Trophoblast cell (in vitro differentiated cells and primary cell): ENCODE measurements around the gene FRMD4A.
"Not testable (repeated sequence)": the region's sequence is repeated elsewhere in the genome, so short reads cannot be mapped to it uniquely, and the experiment has no call there.

ENCODE experiments used
- DNase-seq, 2 donors: peaks; one replicate each; pipeline ENCODE4 v3.0.0-alpha.2; 2016
- H2AFZ ChIP-seq: 2 replicates; pipeline ENCODE4 v1.6.1; 2013; ENCODE audit warnings: low read length, moderate library complexity, mild to moderate bottlenecking; ENCODE audit not compliant: insufficient read depth, poor library complexity
- H2AK5ac ChIP-seq: 2 replicates; pipeline ENCODE4 v1.6.1; 2013; ENCODE audit warnings: mild to moderate bottlenecking, low read length
- H2BK120ac ChIP-seq: 2 replicates; pipeline ENCODE4 v1.6.1; 2013; ENCODE audit warnings: low read length, mild to moderate bottlenecking, moderate library complexity; ENCODE audit not compliant: insufficient read depth, poor library complexity
- H2BK12ac ChIP-seq: 2 replicates; pipeline ENCODE4 v1.6.1; 2013; ENCODE audit warnings: mild to moderate bottlenecking, low read length, moderate library complexity
- H2BK5ac ChIP-seq: 2 replicates; pipeline ENCODE4 v1.6.1; 2013; ENCODE audit warnings: low read length, low read depth, moderate library complexity, mild to moderate bottlenecking; ENCODE audit not compliant: poor library complexity
- H3K14ac ChIP-seq: 2 replicates; pipeline ENCODE4 v1.6.1; 2013; ENCODE audit warnings: mild to moderate bottlenecking, low read length
- H3K18ac ChIP-seq: 2 replicates; pipeline ENCODE4 v1.6.1; 2013; ENCODE audit warnings: mild to moderate bottlenecking, low read length
- H3K23ac ChIP-seq: 2 replicates; pipeline ENCODE4 v1.6.1; 2013; ENCODE audit warnings: low read length
- H3K27ac ChIP-seq: 2 replicates; pipeline ENCODE4 v1.5.1; 2013; ENCODE audit warnings: low read depth, mild to moderate bottlenecking, inconsistent platforms, low read length, moderate library complexity
- H3K27me3 ChIP-seq: 2 replicates; pipeline ENCODE4 v1.6.1; 2013; ENCODE audit warnings: inconsistent platforms, mild to moderate bottlenecking, low read length, moderate library complexity; ENCODE audit not compliant: insufficient read depth
- H3K36me3 ChIP-seq, 2 experiments: 1 replicate in 1 of 2; 2 replicates in 1 of 2; pipeline ENCODE4 v1.6.1; 2013; ENCODE audit warnings: low read length in 2 of 2, mild to moderate bottlenecking in 2 of 2, moderate library complexity in 1 of 2; ENCODE audit not compliant: insufficient read depth in 2 of 2, control insufficient read depth in 1 of 2
- H3K4ac ChIP-seq: 2 replicates; pipeline ENCODE4 v1.6.1; 2013; ENCODE audit warnings: low read depth, mild to moderate bottlenecking, low read length, moderate library complexity
- H3K4me1 ChIP-seq, 2 experiments: 1 replicate in 1 of 2; 2 replicates in 1 of 2; pipeline ENCODE4 v1.6.1; 2013; ENCODE audit warnings: low read length in 2 of 2, mild to moderate bottlenecking in 2 of 2, moderate library complexity in 1 of 2; ENCODE audit not compliant: insufficient read depth in 2 of 2, control insufficient read depth in 1 of 2
- H3K4me2 ChIP-seq: 2 replicates; pipeline ENCODE4 v1.6.1; 2013; ENCODE audit warnings: inconsistent platforms, mild to moderate bottlenecking, low read length, moderate library complexity
- H3K4me3 ChIP-seq: 2 replicates; pipeline ENCODE4 v1.5.1; 2013; ENCODE audit warnings: mild to moderate bottlenecking, low read depth, low read length, inconsistent platforms
- H3K79me1 ChIP-seq: one replicate; pipeline ENCODE4 v1.6.1; 2013; ENCODE audit warnings: low read length
- H3K79me2 ChIP-seq: 2 replicates; pipeline ENCODE4 v1.6.1; 2013; ENCODE audit warnings: low read length, mild to moderate bottlenecking; ENCODE audit not compliant: control insufficient read depth, insufficient read depth, poor library complexity
- H3K9ac ChIP-seq: 2 replicates; pipeline ENCODE4 v1.6.1; 2013; ENCODE audit warnings: mild to moderate bottlenecking, low read length
- H3K9me3 ChIP-seq: 2 replicates; pipeline ENCODE4 v1.6.1; 2013; ENCODE audit warnings: low read depth, mild to moderate bottlenecking, control low read depth, inconsistent platforms, low read length; ENCODE audit not compliant: insufficient read depth
- H4K12ac ChIP-seq: 2 replicates; pipeline ENCODE4 v1.6.1; 2013; ENCODE audit warnings: low read depth, mild to moderate bottlenecking, low read length, moderate library complexity
- H4K8ac ChIP-seq: 2 replicates; pipeline ENCODE4 v1.6.1; 2013; ENCODE audit warnings: low read depth, mild to moderate bottlenecking, low read length, moderate library complexity
- H4K91ac ChIP-seq: one replicate; pipeline ENCODE4 v1.6.1; 2013; ENCODE audit warnings: low read depth, mild to moderate bottlenecking, low read length, moderate library complexity
- WGBS: extraction: QIAGEN DNeasy Blood & Tissue Kit; methylation state at CpG from one replicate; pipeline ENCODE4 v1.1.7; 2013; ENCODE audit warnings: missing lambda C conversion rate; ENCODE audit not compliant: insufficient read length, insufficient coverage; ENCODE audit errors: extremely low coverage; 5-methylcytosine and 5-hydroxymethylcytosine counted together

FRMD4A gene

DNA sequence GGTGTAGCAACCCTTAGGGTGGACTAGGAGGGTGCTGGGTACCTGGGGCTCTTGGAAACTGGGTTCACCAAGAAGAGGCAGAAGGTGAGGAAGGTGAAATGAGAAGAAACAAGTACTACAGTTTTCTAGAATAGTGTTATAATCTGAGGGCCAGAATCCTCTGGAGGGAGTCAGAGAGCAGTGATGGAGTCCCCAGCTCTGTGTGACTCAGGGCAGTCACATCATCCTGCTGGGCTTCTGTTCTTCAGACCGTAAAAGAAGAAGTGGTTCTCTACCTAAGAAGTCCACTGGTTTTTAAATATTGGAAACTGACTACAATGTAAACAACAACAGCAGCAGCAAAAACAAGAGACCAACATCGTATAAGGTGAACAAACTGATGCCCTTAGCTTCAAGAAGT, 546.7 kb downstream of the FRMD4A start:
- Histone ChIP-seq H3K4me2 (no peak overlapping the region), H4K12ac (no peak overlapping the region), H3K18ac (no peak overlapping the region), H2BK120ac (peak overlapping the region; percentile 27), H3K4ac (no peak overlapping the region), H3K23ac (no peak overlapping the region), H3K36me3 (no peaks in the 10 kb centered on the region), H3K9me3 (no peaks in the 10 kb centered on the region), H3K4me1 (peaks cover 4 to 5% of the 10 kb centered on the region in 2 experiments), H3K4me3 (no peak overlapping the region), H2AK5ac (no peak overlapping the region), H3K14ac (no peak overlapping the region), H3K27me3 (no peaks in the 10 kb centered on the region), H3K27ac (no peak overlapping the region), H3K9ac (no peak overlapping the region), H4K91ac (no peak overlapping the region), H2BK12ac (no peak overlapping the region), H3K79me1 (peaks cover 4% of the 10 kb centered on the region), H2BK5ac (no peak overlapping the region), H2AFZ (no peak overlapping the region), H4K8ac (no peak overlapping the region), H3K79me2 (no peaks in the 10 kb centered on the region)
- peak in 1 of 2 donors; percentile 20 for DNase-seq
- no CpG with 5 or more reads among the region's 2 CpGs for WGBS

DNA sequence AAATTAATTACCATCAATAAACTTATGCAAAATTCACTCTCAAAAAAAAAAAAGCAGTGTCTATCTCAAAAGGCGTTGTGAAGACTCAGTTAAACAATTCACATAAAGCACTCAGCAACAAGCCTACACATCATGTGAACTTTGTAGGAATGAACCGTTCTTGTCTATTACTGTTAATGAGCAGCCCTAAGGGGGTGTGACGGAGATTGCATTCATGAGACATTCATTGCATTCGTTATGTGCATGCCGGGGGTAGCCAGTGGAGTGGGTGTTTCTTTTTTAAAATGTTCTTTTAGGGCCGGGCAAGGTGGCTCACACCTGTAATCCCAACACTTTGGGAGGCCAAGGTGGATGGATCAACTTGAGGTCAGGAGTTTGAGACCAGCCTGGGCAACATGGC, 551.0 kb downstream of the FRMD4A start:
- Histone ChIP-seq H3K9ac (no peak overlapping the region), H3K14ac (no peak overlapping the region), H4K91ac (no peak overlapping the region), H2AK5ac (no peak overlapping the region), H3K79me1 (peaks cover 4% of the 10 kb centered on the region), H3K36me3 (no peaks in the 10 kb centered on the region), H3K79me2 (no peaks in the 10 kb centered on the region), H3K4me1 (peaks cover 0 to 2% of the 10 kb centered on the region in 2 experiments), H3K27me3 (no peaks in the 10 kb centered on the region), H3K18ac (no peak overlapping the region), H4K12ac (no peak overlapping the region), H2BK12ac (no peak overlapping the region), H2BK5ac (no peak overlapping the region), H3K27ac (no peak overlapping the region), H2BK120ac (no peak overlapping the region), H3K9me3 (no peaks in the 10 kb centered on the region), H3K4me3 (no peak overlapping the region), H2AFZ (no peak overlapping the region), H4K8ac (no peak overlapping the region), H3K23ac (no peak overlapping the region), H3K4me2 (no peak overlapping the region), H3K4ac (no peak overlapping the region)
- WGBS, result no CpG with 5 or more reads among the region's 6 CpGs
- DNase-seq, result peak; percentile 75 to 89

DNA sequence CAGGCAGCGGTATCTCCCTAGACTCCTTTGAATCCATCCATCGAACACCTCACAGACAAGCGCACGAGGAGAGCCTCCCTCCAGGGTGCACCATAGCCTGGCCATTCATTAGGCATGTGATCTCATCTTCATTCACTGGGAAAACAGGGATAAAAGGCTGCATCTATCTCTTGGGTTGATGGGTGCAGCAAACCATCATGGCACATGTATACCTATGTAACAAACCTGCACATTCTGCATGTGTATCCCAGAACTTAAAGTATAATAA, 552.1 kb downstream of the FRMD4A start:
- not testable (repeated sequence) for H2BK120ac ChIP-seq, H3K27me3 ChIP-seq, H3K4me2 ChIP-seq, H3K4me1 ChIP-seq, H3K4ac ChIP-seq, H3K9ac ChIP-seq, H3K4me3 ChIP-seq, H3K23ac ChIP-seq, H4K8ac ChIP-seq, H2BK5ac ChIP-seq, DNase-seq, H3K27ac ChIP-seq, H3K79me2 ChIP-seq, H4K91ac ChIP-seq, H2BK12ac ChIP-seq, H3K36me3 ChIP-seq, H3K18ac ChIP-seq, H3K79me1 ChIP-seq, H2AK5ac ChIP-seq, H3K14ac ChIP-seq, H3K9me3 ChIP-seq, H2AFZ ChIP-seq, H4K12ac ChIP-seq
- WGBS, result no CpG with 5 or more reads among the region's 4 CpGs

DNA sequence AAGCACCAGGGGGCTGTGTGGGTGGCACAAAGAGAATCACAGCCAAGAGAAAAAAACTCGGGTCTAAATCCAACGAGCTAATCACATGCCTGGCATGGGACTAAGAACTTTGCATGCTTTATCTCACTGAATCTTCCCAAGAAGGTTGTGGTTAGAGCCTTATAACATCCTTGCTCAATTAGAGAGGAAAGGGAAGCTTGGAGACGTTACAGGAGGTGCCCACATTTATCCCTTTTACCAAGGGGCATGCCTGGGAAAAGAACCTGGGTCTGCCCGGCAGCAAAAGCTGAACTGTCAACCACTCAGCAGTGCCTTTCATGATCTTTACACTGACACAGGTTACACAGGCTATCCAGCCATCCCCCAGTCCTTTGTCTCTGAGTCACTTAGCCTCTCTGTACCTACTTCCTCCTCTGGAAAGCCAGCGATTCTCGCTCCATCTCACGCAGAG, 553.8 kb downstream of the FRMD4A start:
- Histone ChIP-seq H3K14ac (no peak overlapping the region), H3K4ac (no peak overlapping the region), H3K4me1 (peaks cover 0 to 2% of the 10 kb centered on the region in 2 experiments), H3K79me1 (peaks cover 4% of the 10 kb centered on the region), H3K9me3 (no peaks in the 10 kb centered on the region), H3K27me3 (no peaks in the 10 kb centered on the region), H3K27ac (no peak overlapping the region), H3K9ac (no peak overlapping the region), H2BK5ac (no peak overlapping the region), H4K91ac (no peak overlapping the region), H2BK120ac (no peak overlapping the region), H3K36me3 (no peaks in the 10 kb centered on the region), H2AFZ (no peak overlapping the region), H3K23ac (no peak overlapping the region), H3K4me3 (no peak overlapping the region), H4K8ac (no peak overlapping the region), H3K18ac (no peak overlapping the region), H3K4me2 (no peak overlapping the region), H2AK5ac (no peak overlapping the region), H4K12ac (no peak overlapping the region), H2BK12ac (no peak overlapping the region), H3K79me2 (no peaks in the 10 kb centered on the region)
- DNase-seq, result no peak
- whole genome bisulfite sequencing, result no CpG with 5 or more reads among the region's 7 CpGs
